HepG2 (cell line): ENCODE measurements around the gene PTEN. TPM values are rescaled to one million over a fixed set of nuclear protein-coding genes. Genes with fewer than 3 reads are reported as not detected.

Source experiments
- AGO2 ChIP-seq: fragments of 200-400 bp; formaldehyde crosslinking; optimal IDR thresholded peaks from 2 replicates; pipeline ENCODE3; 2017; ENCODE audit warnings: mild to moderate bottlenecking, low read depth, low read length, moderate library complexity
- BORCS8-MEF2B ChIP-seq: sonication (generic); formaldehyde crosslinking; IDR thresholded peaks from 2 replicates; pipeline ENCODE4 v1.8.0; 2022; ENCODE audit warnings: mild to moderate bottlenecking, missing genetic modification reagents
- CREB1 ChIP-seq, 2 experiments: fragments of 450-650 bp in 1 of 2; IDR thresholded peaks; 2 replicates each; pipeline ENCODE4 v1.6.1; 2016 to 2017; ENCODE audit warnings: control low read depth in 1 of 2, mild to moderate bottlenecking in 1 of 2, missing compliant biosample characterization in 1 of 2, missing genetic modification characterization in 1 of 2
- ETV5 ChIP-seq: IDR thresholded peaks from 2 replicates; pipeline ENCODE4 v1.6.1; 2018; ENCODE audit warnings: missing biosample characterization, missing genetic modification reagents, inconsistent platforms, borderline replicate concordance
- MAFG ChIP-seq: sonication (generic); formaldehyde crosslinking; IDR thresholded peaks from 2 replicates; pipeline ENCODE4 v1.5.1; 2020; ENCODE audit warnings: mild to moderate bottlenecking, missing genetic modification reagents
- MLXIP ChIP-seq: sonication (generic); formaldehyde crosslinking; IDR thresholded peaks from 2 replicates; pipeline ENCODE4 v1.9.0; 2021; ENCODE audit warnings: missing genetic modification reagents, borderline replicate concordance
- NFATC3 ChIP-seq: sonication (generic); formaldehyde crosslinking; IDR thresholded peaks from 2 replicates; pipeline ENCODE4 v1.5.1; 2020; ENCODE audit warnings: mild to moderate bottlenecking, missing genetic modification reagents
- NKX3-1 ChIP-seq: sonication (generic); formaldehyde crosslinking; IDR thresholded peaks from 2 replicates; pipeline ENCODE4 v1.5.0; 2020; ENCODE audit warnings: missing genetic modification reagents
- POLR2A ChIP-seq, 2 experiments: IDR thresholded peaks; 2 replicates each; pipeline ENCODE4 v1.6.1; 2011; ENCODE audit warnings: low read depth in 2 of 2, low read length in 2 of 2, mild to moderate bottlenecking in 1 of 2, moderate library complexity in 1 of 2; ENCODE audit not compliant: insufficient read depth in 1 of 2
- RARA ChIP-seq: IDR thresholded peaks from 2 replicates; pipeline ENCODE4 v1.6.1; 2016; ENCODE audit warnings: missing genetic modification reagents, missing compliant biosample characterization
- RCOR2 ChIP-seq: IDR thresholded peaks from 2 replicates; pipeline ENCODE4 v1.6.1; 2016; ENCODE audit warnings: missing biosample characterization, missing genetic modification reagents
- SP2 ChIP-seq: sonication (generic); formaldehyde crosslinking; IDR thresholded peaks from 2 replicates; pipeline ENCODE4 v1.5.1; 2020; ENCODE audit warnings: mild to moderate bottlenecking, missing genetic modification reagents
- SSRP1 ChIP-seq: IDR thresholded peaks from 2 replicates; pipeline ENCODE4 v1.6.1; 2016; ENCODE audit warnings: control low read depth
- TCF12 ChIP-seq, 2 experiments: fragments of 450-650 bp in 1 of 2; sonication (generic) in 1 of 2; formaldehyde crosslinking in 1 of 2; IDR thresholded peaks; 2 replicates each; pipeline versions ENCODE4 v1.6.1 to v1.8.0; 2017 to 2022; ENCODE audit warnings: antibody characterized with exemption in 1 of 2, mild to moderate bottlenecking in 1 of 2, missing genetic modification reagents in 1 of 2, moderate library complexity in 1 of 2
- TOE1 ChIP-seq: sonication (generic); formaldehyde crosslinking; IDR thresholded peaks from 2 replicates; pipeline ENCODE4 v1.4.0; 2020; ENCODE audit warnings: mild to moderate bottlenecking, missing genetic modification reagents
- ZBTB7A ChIP-seq: sonication (generic); formaldehyde crosslinking; IDR thresholded peaks from 2 replicates; pipeline ENCODE4 v1.8.0; 2022; ENCODE audit warnings: mild to moderate bottlenecking, missing genetic modification reagents
- ZNF138 ChIP-seq: sonication (generic); formaldehyde crosslinking; IDR thresholded peaks from 2 replicates; pipeline ENCODE4 v1.5.0; 2020; ENCODE audit warnings: mild to moderate bottlenecking, low read depth, missing genetic modification reagents
- ZNF280D ChIP-seq: sonication (generic); formaldehyde crosslinking; IDR thresholded peaks from 2 replicates; pipeline ENCODE4 v1.5.1; 2020; ENCODE audit warnings: mild to moderate bottlenecking, missing genetic modification reagents
- ZNF292 ChIP-seq: sonication (generic); formaldehyde crosslinking; IDR thresholded peaks from 2 replicates; pipeline ENCODE4 v1.8.1; 2022; ENCODE audit warnings: mild to moderate bottlenecking, low read depth, missing genetic modification reagents, borderline replicate concordance
- ZNF350 ChIP-seq: sonication (generic); formaldehyde crosslinking; IDR thresholded peaks from 2 replicates; pipeline ENCODE4 v1.4.0; 2020; ENCODE audit warnings: mild to moderate bottlenecking, low read depth, missing genetic modification reagents, borderline replicate concordance
- ZNF496 ChIP-seq: sonication (generic); formaldehyde crosslinking; IDR thresholded peaks from 2 replicates; pipeline ENCODE4 v1.8.1; 2023; ENCODE audit warnings: mild to moderate bottlenecking, moderate library complexity, missing genetic modification reagents; ENCODE audit not compliant: insufficient replicate concordance
- ZNF547 ChIP-seq: sonication (generic); formaldehyde crosslinking; IDR thresholded peaks from 2 replicates; pipeline ENCODE4 v1.5.1; 2020; ENCODE audit warnings: mild to moderate bottlenecking, missing genetic modification reagents
- ZNF572 ChIP-seq: sonication (generic); formaldehyde crosslinking; IDR thresholded peaks from 2 replicates; pipeline ENCODE4 v1.5.1; 2020; ENCODE audit warnings: mild to moderate bottlenecking, missing genetic modification reagents
- ZNF660 ChIP-seq: sonication (generic); formaldehyde crosslinking; IDR thresholded peaks from 2 replicates; pipeline ENCODE4 v1.5.1; 2020; ENCODE audit warnings: mild to moderate bottlenecking, low read depth, missing genetic modification reagents, borderline replicate concordance
- ZUFSP ChIP-seq: sonication (generic); formaldehyde crosslinking; IDR thresholded peaks from 2 replicates; pipeline ENCODE4 v1.9.0; 2021; ENCODE audit warnings: missing genetic modification reagents, mild to moderate bottlenecking, borderline replicate concordance
- polyA plus RNA-seq, 8 experiments: library from polyadenylated mRNA; depleted of rRNA in 3 of 8; stranded (reverse) in 7 of 8; unstranded in 1 of 8; fragments of >200 nt; fragmentation: Illumina TruSeq in 4 of 8; extraction: Trizol in 4 of 8; gene quantifications; 2 replicates each; pipeline versions ENCODE4 v1.2.1 to v1.2.3, GENCODE V29; 2011 to 2016; ENCODE audit warnings: low read depth in 4 of 8, missing spikeins in 1 of 8, mixed read lengths in 1 of 8; ENCODE audit not compliant: insufficient read depth in 1 of 8
- total RNA-seq, 5 experiments: library from RNA; depleted of rRNA; stranded (reverse); fragments of >200 nt; fragmentation: Illumina TruSeq; extraction: Trizol; gene quantifications; 2 replicates each; pipeline ENCODE4 v1.2.3, GENCODE V29; 2016; ENCODE audit warnings: low read depth in 1 of 5

The PTEN gene
- total and polyA plus RNA-seq, 2 of the 13 experiments (the other 11 are each of a cell fraction or from before 2014, with no cell fraction given), result 30.3 to 61.3 TPM

- TF ChIP-seq ZNF547, result no peak
- TF ChIP-seq ZBTB7A (CRISPR knock-in tag), result no peak
- no peak for TF ChIP-seq ZNF292 (CRISPR knock-in tag)
- no peak for TF ChIP-seq TCF12 (IDR thresholded peaks at IDR 0.05)
- TF ChIP-seq TCF12 (CRISPR knock-in tag; IDR thresholded peaks at IDR 0.05), result no peak
- TF ChIP-seq SP2 (CRISPR knock-in tag), result no peak
- TF ChIP-seq MLXIP (CRISPR knock-in tag), result no peak
- no peak for TF ChIP-seq TOE1
- TF ChIP-seq AGO2, result no peak
- TF ChIP-seq CREB1 (IDR thresholded peaks at IDR 0.05), result no peak
- TF ChIP-seq CREB1 (CRISPR knock-in tag; IDR thresholded peaks at IDR 0.05), result no peak
- TF ChIP-seq ZNF138 (CRISPR knock-in tag), result no peak
- no peak for TF ChIP-seq ZNF280D
- no peak for TF ChIP-seq ETV5
- no peak for TF ChIP-seq SSRP1 (CRISPR knock-in tag)
- no peak for TF ChIP-seq MAFG
- no peak for TF ChIP-seq ZNF496 (CRISPR knock-in tag)
- no peak for TF ChIP-seq RCOR2 (CRISPR knock-in tag)
- peak; percentile 15; the same call in 1 of the 2 replicates for TF ChIP-seq NKX3-1 (CRISPR knock-in tag)
- TF ChIP-seq NFATC3, result no peak
- no peak for TF ChIP-seq ZNF660
- TF ChIP-seq BORCS8-MEF2B (CRISPR knock-in tag), result no peak
- TF ChIP-seq ZUFSP, result no peak
- 0 out of 2 replicates have a peak, but pooled peaks have one; percentile 6 for TF ChIP-seq ZNF350
- TF ChIP-seq ZNF572, result no peak
- TF ChIP-seq RARA, result no peak
- peak in 1 of 2 experiments; percentile 46; a peak in 1 of 4 replicates for TF ChIP-seq POLR2A (IDR thresholded peaks at IDR 0.05; ENCODE audit: insufficient read depth in 1 of 2, low read depth in 2 of 2, low read length in 2 of 2)
These were observed 759 bp upstream of the PTEN start (continued) for GRCh38 chr10:87862679-87863052.
